ENCODE data around the gene TMEM8B.
"Not testable (repeated sequence)": the region's sequence is repeated elsewhere in the genome, so short reads cannot be mapped to it uniquely, and the experiment has no call there.

Gene TMEM8B

DNA sequence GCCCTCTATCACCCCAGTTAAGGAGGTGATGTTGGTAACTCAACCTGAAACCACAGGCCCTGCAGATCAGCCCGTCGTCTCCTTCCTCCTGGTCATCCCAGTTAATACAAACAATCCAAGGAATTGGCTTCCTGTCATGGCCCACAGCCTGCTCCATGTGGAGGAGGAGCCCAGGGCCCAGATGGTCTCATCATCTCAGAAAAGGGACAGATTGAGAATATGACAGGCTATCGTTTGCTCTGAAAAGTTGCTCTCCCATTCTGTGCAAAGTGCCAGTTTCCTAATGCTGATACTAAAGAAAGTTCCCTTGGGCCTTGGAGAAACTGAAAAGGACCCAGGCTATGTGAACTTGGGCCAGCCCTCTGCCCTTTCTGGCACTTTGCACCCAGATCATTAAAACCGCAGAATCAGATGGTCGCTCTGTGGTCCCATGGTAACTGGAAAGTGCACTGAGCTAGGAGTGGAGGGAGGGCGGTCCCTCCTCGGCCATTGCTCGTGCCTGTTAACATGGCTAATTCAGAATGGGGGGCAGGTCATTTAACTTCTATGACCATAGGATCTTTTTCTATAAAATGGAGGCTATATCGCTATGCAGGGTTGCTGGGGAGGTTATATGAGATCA, 79.6 kb downstream of the TMEM8B start:
- no peak for DNase-seq (ENCODE audit: low read depth)

DNA sequence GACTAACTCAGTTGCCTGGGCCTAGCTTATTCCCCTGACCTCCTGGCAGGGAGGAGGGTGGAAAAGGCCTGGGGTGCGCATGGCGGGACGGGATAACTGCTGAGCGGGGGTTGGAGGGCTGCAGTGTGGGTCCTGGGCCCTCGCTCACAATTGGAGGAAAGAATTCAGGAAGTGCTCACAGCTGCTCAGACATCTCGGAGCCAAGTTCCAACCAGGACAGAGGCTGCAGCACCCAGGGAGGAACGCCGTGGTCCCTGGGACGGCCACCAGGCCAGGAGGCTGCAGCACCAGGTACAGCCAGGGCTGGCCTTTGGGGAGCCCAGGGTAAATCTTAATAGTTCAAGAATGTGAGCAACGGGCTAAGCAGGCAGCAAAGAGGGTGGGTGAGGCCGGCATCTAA, 80.2 kb downstream of the TMEM8B start, which contains the start of gene SPAAR:
Gene SPAAR (plus strand): TSS at position 217 of the 400 bp plus-strand sequence. CDS start 974 bp downstream, outside the sequence.
- no peak for DNase-seq (ENCODE audit: low read depth)

DNA sequence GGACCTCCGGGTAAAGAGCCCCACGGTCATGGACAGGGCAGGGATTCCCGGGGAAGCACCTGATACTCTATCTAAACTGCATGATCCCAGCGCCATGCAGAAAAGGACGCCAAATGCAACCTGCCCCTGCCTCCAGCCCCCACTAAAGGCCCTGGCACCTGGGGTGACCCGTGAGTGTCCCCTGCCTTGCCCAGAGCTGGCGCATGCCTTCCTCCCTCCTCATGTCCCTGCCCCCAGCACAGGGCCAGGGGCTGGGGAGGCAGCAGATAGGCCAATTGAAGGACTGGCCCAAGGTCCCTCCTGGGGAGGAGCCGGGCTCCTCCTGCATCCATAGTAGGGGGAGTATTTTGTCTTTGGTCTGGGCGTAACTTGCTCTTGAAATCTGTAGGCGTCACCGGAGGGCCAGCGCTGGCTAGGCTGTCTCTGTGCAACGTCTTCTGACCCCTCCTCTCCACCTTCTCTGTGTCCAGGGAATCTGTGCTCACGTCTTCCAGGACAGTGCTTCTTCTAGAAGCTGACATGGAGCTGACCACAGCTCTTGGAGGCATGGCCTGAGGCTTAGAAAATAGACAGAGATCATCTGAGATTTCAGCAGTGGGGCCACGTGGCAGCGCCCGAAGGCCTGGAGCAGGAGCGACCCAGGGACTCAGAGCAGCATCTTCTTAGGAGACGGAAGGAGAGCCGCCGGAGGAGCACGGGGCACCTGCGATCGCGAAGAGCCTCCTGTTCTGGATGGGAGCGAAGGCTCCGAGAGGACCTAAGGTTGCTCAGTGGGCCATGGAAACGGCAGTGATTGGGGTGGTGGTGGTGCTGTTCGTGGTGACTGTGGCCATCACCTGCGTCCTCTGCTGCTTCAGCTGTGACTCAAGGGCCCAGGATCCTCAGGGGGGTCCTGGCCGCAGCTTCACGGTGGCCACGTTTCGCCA, 80.9 kb downstream of the TMEM8B start:
- no peak for DNase-seq (ENCODE audit: low read depth)

- DNase-seq (ENCODE audit: low read depth), result no peak
Measured at GRCh38 chr9:35910613-35911359, 81.8 kb downstream of the TMEM8B start.

DNA sequence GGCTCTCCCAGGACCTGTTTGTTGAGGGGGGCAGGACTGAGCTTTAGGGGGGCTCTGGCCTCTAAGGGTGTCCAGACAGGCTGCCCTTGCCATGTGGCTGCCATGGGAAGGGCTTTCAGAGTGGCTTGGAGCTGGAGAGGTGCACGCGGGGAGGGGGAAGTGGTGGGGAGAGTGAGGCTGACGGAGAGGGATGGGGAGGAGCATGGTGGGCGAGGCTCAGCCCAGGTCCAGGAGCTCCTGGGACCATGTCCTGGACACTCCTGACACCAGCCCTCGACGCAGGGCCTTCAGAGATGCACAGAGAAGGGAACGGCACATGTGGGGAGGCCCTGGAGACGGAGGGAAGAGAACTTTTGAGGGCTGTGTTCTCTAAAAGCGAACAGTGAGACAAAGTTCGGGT, 82.7 kb downstream of the TMEM8B start:
- DNase-seq (ENCODE audit: low read depth), result no peak

DNA sequence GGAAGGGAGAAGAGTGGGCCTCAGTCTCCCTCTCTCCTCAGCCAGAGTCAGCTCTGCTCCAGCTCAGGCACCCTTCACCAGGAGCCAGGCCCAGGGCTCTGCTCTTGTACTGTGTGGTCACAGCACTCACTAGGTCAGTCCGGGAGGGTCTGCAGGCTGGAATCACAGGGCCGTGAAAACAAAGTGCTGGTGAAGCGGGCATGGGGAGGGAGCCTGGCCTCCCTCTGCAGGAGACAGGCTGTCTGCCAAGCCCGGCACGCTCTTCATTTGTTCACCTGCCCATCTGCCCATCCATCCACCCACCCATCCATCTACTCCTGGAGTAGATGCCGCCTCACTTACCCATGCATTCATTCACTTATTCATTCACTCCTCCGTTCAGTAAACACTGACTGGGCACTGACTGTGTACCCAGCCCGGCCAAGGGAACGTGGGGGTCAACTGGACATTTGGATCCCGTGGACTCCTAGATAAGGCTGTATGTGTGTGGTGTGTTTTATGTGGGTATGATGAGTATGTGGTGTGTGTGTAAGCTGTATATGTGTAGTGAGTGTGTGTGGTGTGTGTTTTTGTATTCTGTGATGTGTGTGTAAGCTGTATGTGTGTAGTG, 83.9 kb downstream of the TMEM8B start:
- DNase-seq (ENCODE audit: low read depth), result no peak

DNA sequence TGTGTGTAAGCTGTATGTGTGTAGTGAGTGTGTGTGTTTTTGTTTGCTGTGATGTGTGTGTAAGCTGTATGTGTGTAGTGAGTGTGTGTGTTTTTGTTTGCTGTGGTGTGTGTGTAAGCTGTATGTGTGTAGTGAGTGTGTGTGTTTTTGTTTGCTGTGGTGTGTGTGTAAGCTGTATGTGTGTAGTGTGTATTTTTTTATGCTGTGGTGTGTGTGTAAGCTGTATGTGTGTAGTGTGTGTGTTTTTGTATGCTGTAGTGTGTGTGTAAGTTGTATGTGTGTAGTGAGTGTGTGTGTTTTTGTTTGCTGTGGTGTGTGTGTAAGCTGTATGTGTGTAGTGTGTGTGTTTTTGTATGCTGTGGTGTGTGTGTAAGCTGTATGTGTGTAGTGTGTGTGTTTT, 84.4 kb downstream of the TMEM8B start:
- DNase-seq (ENCODE audit: low read depth), result not testable (repeated sequence)

DNA sequence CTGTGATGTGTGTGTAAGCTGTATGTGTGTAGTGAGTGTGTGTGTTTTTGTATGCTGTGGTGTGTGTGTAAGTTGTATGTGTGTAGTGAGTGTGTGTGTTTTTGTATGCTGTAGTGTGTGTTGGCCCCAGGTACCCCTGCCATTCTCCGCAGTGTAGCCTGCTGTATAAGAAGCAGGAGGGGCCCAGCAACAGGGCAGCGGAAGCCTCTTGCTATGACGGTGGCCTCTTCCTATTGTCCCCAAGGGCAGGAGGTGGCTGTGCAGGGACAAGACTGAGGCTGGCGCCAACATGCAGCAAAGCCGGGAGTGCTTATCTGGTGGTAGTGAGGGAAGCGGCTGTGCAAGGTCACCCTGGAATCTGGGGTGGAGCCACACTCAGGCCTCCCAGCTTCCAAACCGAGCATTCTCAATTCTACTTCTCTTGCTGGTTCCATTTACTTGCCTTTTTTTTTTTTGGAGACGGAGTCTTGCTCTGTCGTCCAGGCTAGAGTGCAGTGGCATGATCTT, 85.3 kb downstream of the TMEM8B start:
- DNase-seq (ENCODE audit: low read depth), result no peak

Measured in activated T-cell treated with anti-CD3 and anti-CD28 coated beads for 1 hour (primary cell).